DND-41 (cell line): ENCODE data around the gene CDKL4.

Experiments
- ATAC-seq: fragments of 200-7000 bp; cut with Tn5 transposase; 3 replicates; pipeline ENCODE4 v1.9.1; 2021; ENCODE audit warnings: low read depth; ENCODE audit not compliant: insufficient read depth
- DNase-seq: peaks from one replicate; pipeline ENCODE4 v3.0.0-alpha.2; 2020
- H2AFZ ChIP-seq: 2 replicates; pipeline ENCODE4 v1.6.0; 2012; ENCODE audit warnings: low read depth, low read length
- H3K27ac ChIP-seq: 2 replicates; pipeline ENCODE4 v1.5.1; 2012; ENCODE audit warnings: low read length, inconsistent platforms
- H3K27me3 ChIP-seq: fragments of 200-600 bp; sonication (generic); 2 replicates; pipeline ENCODE4 v1.6.0; 2012; ENCODE audit warnings: low read length, mild to moderate bottlenecking, inconsistent platforms; ENCODE audit not compliant: insufficient read depth, poor library complexity
- H3K36me3 ChIP-seq: 2 replicates; pipeline ENCODE4 v1.5.1; 2012; ENCODE audit warnings: low read length, inconsistent platforms; ENCODE audit not compliant: insufficient read depth
- H3K4me1 ChIP-seq: 2 replicates; pipeline ENCODE4 v1.5.1; 2012; ENCODE audit warnings: mild to moderate bottlenecking, low read length; ENCODE audit not compliant: insufficient read depth
- H3K4me2 ChIP-seq: 2 replicates; pipeline ENCODE4 v1.6.0; 2012; ENCODE audit warnings: mild to moderate bottlenecking, moderate library complexity, low read length, inconsistent platforms; ENCODE audit not compliant: insufficient read depth
- H3K4me3 ChIP-seq, 2 experiments: fragments of 200-600 bp in 1 of 2; shearing (Covaris generic) in 1 of 2; 2 replicates each; pipeline ENCODE4 v1.5.1; 2012 to 2016; ENCODE audit warnings: inconsistent platforms in 2 of 2, low read length in 2 of 2, mild to moderate bottlenecking in 2 of 2, low read depth in 1 of 2, moderate library complexity in 1 of 2
- H3K79me2 ChIP-seq: 2 replicates; pipeline ENCODE4 v1.6.0; 2012; ENCODE audit warnings: low read length, inconsistent platforms; ENCODE audit not compliant: insufficient read depth
- H3K9ac ChIP-seq: 2 replicates; pipeline ENCODE4 v1.6.0; 2012; ENCODE audit warnings: low read depth, mild to moderate bottlenecking, inconsistent platforms, low read length, moderate library complexity
- H3K9me3 ChIP-seq: 2 replicates; pipeline ENCODE4 v1.5.1; 2012; ENCODE audit warnings: low read length, moderate library complexity, mild to moderate bottlenecking, inconsistent platforms; ENCODE audit not compliant: insufficient read depth, severe bottlenecking
- H4K20me1 ChIP-seq: 2 replicates; pipeline ENCODE4 v1.6.0; 2012; ENCODE audit warnings: low read length; ENCODE audit not compliant: insufficient read depth
- CTCF ChIP-seq: IDR thresholded peaks from 2 replicates; pipeline ENCODE4 v1.5.1; 2012; ENCODE audit warnings: borderline replicate concordance, low read length, moderate library complexity, mild to moderate bottlenecking; ENCODE audit not compliant: poor library complexity, severe bottlenecking; ENCODE audit errors: extremely low read depth
- EZH2 ChIP-seq: IDR thresholded peaks from 3 replicates; pipeline ENCODE4 v1.6.1; 2012; ENCODE audit warnings: borderline replicate concordance, low read depth, mild to moderate bottlenecking, moderate library complexity, low read length, inconsistent platforms; ENCODE audit not compliant: severe bottlenecking

CDKL4 gene

GRCh38 chr2:39256040-39256439 lies 12.3 kb upstream of the CDKL4 start:
- H3K4me2 ChIP-seq = no peak overlapping the region
- TF ChIP-seq CTCF = no peak
- no peak for TF ChIP-seq EZH2
- no peaks in the 10 kb centered on the region for H3K4me1 ChIP-seq
- no peaks in the 10 kb centered on the region for H4K20me1 ChIP-seq
- H3K9me3 ChIP-seq = no peaks in the 10 kb centered on the region
- no peaks in the 10 kb centered on the region for H3K79me2 ChIP-seq
- H3K9ac ChIP-seq = no peak overlapping the region
- H3K36me3 ChIP-seq = peaks cover 70% of the 10 kb centered on the region
- H3K27ac ChIP-seq = no peak overlapping the region
- DNase-seq = no peak
- no peak overlapping the region for H3K4me3 ChIP-seq
- ATAC-seq = no peak
- H3K27me3 ChIP-seq = no peaks in the 10 kb centered on the region
- no peak overlapping the region for H2AFZ ChIP-seq

- Histone ChIP-seq H4K20me1 (no peaks in the 10 kb centered on the region), H3K4me1 (no peaks in the 10 kb centered on the region), H3K4me3 (no peak overlapping the region), H3K27me3 (no peaks in the 10 kb centered on the region), H3K36me3 (peaks cover 60% of the 10 kb centered on the region; the same call in 1 of the 2 replicates), H3K27ac (no peak overlapping the region), H3K9ac (no peak overlapping the region), H3K9me3 (no peaks in the 10 kb centered on the region), H2AFZ (no peak overlapping the region), H3K79me2 (no peaks in the 10 kb centered on the region), H3K4me2 (no peak overlapping the region)
- DNase-seq (no peak), ATAC-seq (no peak)
- TF ChIP-seq CTCF = no peak
- TF ChIP-seq EZH2 = no peak
These were observed 9.2 kb upstream of the CDKL4 start for GRCh38 chr2:39252888-39253518.

GRCh38 chr2:39247512-39248043 lies 3.8 kb upstream of the CDKL4 start:
- no peak for DNase-seq
- Histone ChIP-seq H3K4me1 (peaks cover 19% of the 10 kb centered on the region), H4K20me1 (no peaks in the 10 kb centered on the region)

More at GRCh38 chr2:39247512-39248043, 3.8 kb upstream of the CDKL4 start:
- no peak overlapping the region for H3K4me3 ChIP-seq
- H3K36me3 ChIP-seq = peaks cover 25% of the 10 kb centered on the region; the same call in 1 of the 2 replicates
- H3K27ac ChIP-seq = no peak overlapping the region
- no peaks in the 10 kb centered on the region for H3K79me2 ChIP-seq
- no peak for ATAC-seq
- H3K9ac ChIP-seq = no peak overlapping the region
- no peaks in the 10 kb centered on the region for H3K9me3 ChIP-seq
- no peaks in the 10 kb centered on the region for H3K27me3 ChIP-seq
- TF ChIP-seq CTCF = no peak
- TF ChIP-seq EZH2 = no peak
- H3K4me2 ChIP-seq = no peak overlapping the region
- H2AFZ ChIP-seq = no peak overlapping the region
